ENCODE results near the gene HOXD9.

- TF ChIP-seq ZFP3 (CRISPR knock-in tag; IDR thresholded peaks at IDR 0.05): no peak
- no peak for TF ChIP-seq CREB5 (CRISPR knock-in tag; IDR thresholded peaks at IDR 0.05; ENCODE audit: low read depth)
- no peak for TF ChIP-seq ZFP30 (CRISPR knock-in tag; IDR thresholded peaks at IDR 0.05)
Measured at GRCh38 chr2:176127774-176128072, 5.2 kb downstream of the HOXD9 start.
